ENCODE measurements around the gene REEP3.
"Not testable (repeated sequence)": the region's sequence is repeated elsewhere in the genome, so short reads cannot be mapped to it uniquely, and the experiment has no call there.

The REEP3 gene

DNA sequence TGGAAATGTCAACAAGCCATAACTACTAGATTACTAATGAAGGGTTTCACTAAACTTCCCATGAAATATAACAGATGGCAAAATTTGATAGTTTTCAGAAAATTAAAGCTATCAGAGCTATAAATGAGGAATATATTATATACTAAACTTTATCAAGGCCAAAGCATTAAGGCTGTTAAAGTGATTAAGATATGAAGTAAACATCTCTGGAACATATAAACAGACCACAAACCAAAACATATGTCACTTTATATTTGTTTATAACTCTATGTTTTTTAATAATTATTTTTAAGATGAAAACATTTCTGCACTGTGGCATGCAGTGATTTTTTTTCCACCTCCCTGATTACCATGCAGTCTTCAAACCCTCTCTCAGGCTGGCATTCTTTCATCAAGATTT, 120.2 kb downstream of the REEP3 start:
- FAIRE-seq (no peak), DNase-seq (ENCODE audit: insufficient read length, low spot score) (no peak)
- TF ChIP-seq POLR2AphosphoS5 (IDR thresholded peaks at IDR 0.05; ENCODE audit: low read depth, low read length), result no peak
- no peak for TF ChIP-seq POLR2A (IDR thresholded peaks at IDR 0.05; ENCODE audit: low read depth, low read length)
- no peak for TF ChIP-seq SPI1 (IDR thresholded peaks at IDR 0.05; ENCODE audit: low read depth, low read length)
- no peak for TF ChIP-seq POU2F2 (IDR thresholded peaks at IDR 0.05; ENCODE audit: low read depth, low read length)

DNA sequence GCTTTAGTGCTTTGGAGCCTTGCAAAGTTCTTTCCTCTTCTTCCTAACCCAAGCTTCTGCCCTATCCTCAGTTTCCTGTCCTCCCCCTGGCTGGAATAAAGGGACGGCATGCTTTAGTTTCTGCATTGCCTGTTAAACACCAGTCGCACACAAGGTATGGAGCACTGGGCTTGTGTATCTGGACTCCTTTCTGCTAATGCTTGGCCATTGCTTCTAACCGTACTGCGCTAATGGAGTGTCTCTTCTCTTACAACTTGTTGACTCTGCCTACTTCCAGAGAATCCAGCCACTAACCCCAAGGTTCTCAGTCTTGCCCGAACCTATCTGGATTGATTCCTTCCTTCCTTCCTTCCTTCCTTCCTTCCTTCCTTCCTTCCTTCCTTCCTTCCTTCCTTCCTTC, 120.6 kb downstream of the REEP3 start:
- FAIRE-seq (no peak), DNase-seq (ENCODE audit: insufficient read length, low spot score) (no peak)
- TF ChIP-seq POLR2AphosphoS5 (IDR thresholded peaks at IDR 0.05; ENCODE audit: low read depth, low read length) (no peak), POU2F2 (IDR thresholded peaks at IDR 0.05; ENCODE audit: low read depth, low read length) (no peak), PAX5 (IDR thresholded peaks at IDR 0.05; ENCODE audit: insufficient read depth, low read length, severe bottlenecking) (no peak), SPI1 (IDR thresholded peaks at IDR 0.05; ENCODE audit: low read depth, low read length) (no peak), TAF1 (IDR thresholded peaks at IDR 0.05; ENCODE audit: low read depth, low read length) (no peak), POLR2A (IDR thresholded peaks at IDR 0.05; ENCODE audit: low read depth, low read length) (no peak)

DNA sequence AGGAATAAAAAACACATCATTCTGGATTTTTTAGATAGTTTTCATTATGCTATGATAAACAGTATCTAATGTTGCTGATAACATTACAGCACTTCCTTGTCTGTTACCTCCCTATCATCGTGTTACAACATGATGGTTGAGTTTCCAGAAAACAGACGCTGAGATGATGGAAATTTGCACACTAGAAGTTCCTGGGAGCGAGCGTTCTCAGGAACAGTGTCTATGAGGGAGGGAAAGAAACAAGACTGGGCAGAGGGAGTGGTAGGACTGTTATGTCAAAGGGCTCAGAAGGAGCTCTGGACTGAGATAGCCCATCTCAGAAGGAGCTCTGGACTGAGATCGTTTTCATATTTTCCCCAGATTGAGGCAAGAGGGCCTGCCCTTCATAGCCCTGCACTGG, 121.6 kb downstream of the REEP3 start:
- no peak for TF ChIP-seq POLR2AphosphoS5 (IDR thresholded peaks at IDR 0.05; ENCODE audit: low read depth, low read length)
- TF ChIP-seq POU2F2 (IDR thresholded peaks at IDR 0.05; ENCODE audit: low read depth, low read length), result no peak
- TF ChIP-seq POLR2A (IDR thresholded peaks at IDR 0.05; ENCODE audit: low read depth, low read length), result no peak
- no peak for TF ChIP-seq PAX5 (IDR thresholded peaks at IDR 0.05; ENCODE audit: insufficient read depth, low read length, severe bottlenecking)
- TF ChIP-seq SPI1 (IDR thresholded peaks at IDR 0.05; ENCODE audit: low read depth, low read length), result no peak
- TF ChIP-seq TAF1 (IDR thresholded peaks at IDR 0.05; ENCODE audit: low read depth, low read length), result no peak
- FAIRE-seq, result no peak

DNA sequence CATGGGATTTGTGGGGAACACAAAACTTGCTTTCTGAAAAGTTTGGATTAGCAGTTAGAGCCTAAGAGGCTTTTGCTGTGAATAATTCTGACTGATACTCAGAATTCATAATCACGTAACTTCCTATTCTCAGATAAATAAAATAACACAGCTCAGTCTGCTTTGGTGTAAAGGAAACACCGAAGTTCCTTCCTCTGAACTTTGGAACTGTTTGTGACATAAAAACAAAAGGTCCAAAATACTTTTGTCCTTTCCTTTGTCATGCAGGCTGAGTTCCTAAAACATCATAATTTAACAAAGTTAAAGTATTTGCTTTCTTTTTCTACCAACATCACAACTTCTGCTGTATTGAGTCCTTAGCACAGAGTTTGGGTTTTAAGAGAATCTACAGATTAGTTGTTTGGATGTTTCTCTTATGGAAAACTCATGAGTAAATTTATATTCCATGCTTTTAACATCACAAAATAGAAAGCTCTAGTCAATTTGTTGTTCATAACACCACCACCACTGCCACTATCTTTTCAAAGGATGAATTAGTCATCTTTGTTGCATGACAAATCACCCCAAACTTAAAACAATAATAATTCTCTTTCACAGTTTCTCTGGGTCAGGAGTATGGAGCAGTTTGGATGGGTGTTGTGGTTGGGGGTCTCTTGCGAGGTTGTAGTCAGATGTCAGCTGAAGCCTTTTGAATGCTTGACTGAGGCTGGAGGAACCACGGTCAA, 123.4 kb downstream of the REEP3 start:
- FAIRE-seq (no peak), DNase-seq (ENCODE audit: insufficient read length, low spot score) (no peak)
- no peak for TF ChIP-seq TAF1 (IDR thresholded peaks at IDR 0.05; ENCODE audit: low read depth, low read length)
- TF ChIP-seq POLR2AphosphoS5 (IDR thresholded peaks at IDR 0.05; ENCODE audit: low read depth, low read length), result no peak
- TF ChIP-seq POLR2A (IDR thresholded peaks at IDR 0.05; ENCODE audit: low read depth, low read length), result no peak
- TF ChIP-seq SPI1 (IDR thresholded peaks at IDR 0.05; ENCODE audit: low read depth, low read length), result no peak
- no peak for TF ChIP-seq POU2F2 (IDR thresholded peaks at IDR 0.05; ENCODE audit: low read depth, low read length)
- TF ChIP-seq PAX5 (IDR thresholded peaks at IDR 0.05; ENCODE audit: insufficient read depth, low read length, severe bottlenecking), result no peak

More for the DNA sequence above, 121.6 kb downstream of the REEP3 start:
- no peak for DNase-seq (ENCODE audit: insufficient read length, low spot score)

DNA sequence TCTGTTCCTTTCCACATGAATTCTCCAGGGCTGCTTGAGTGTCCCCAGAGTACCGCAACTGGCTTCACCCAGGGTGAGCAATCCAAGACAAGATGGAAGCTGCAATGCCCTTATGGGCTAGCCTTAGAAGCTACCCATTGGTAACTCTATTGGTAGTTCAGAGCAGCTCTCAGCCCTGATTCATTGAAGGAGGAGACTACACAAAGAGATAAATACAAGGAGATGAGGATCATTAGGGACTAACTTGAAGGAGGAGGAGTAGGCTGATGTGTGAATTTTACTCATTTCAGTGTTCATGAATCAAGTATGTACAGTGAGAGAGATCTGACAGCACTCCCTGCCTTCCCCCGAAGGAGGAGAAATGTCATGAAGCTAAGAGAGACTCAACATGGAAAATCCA, 124.0 kb downstream of the REEP3 start:
- TF ChIP-seq POLR2A (IDR thresholded peaks at IDR 0.05; ENCODE audit: low read depth, low read length), result no peak
- no peak for DNase-seq (ENCODE audit: insufficient read length, low spot score)
- no peak for FAIRE-seq

DNA sequence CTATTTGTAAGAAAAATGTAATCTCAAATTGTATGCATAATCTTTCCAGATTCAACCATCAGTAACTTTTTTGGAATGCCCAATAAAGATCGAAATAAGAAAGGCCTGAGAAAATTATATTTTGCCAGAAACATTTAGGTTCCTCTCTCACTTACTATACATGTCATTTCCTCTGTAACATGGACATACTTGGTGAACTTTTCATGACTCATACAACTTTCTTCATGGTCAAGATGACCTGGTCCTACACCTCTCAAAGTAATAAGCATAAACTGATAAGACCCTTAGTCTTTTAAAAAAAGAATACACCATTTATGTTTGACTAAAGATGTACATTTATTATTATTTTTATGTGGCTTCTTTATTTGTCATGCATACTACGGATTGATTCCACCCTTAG, 125.3 kb downstream of the REEP3 start:
- TF ChIP-seq SPI1 (IDR thresholded peaks at IDR 0.05; ENCODE audit: low read depth, low read length) (peak; percentile 27; the same call in 1 of the 2 replicates), POLR2A (IDR thresholded peaks at IDR 0.05; ENCODE audit: low read depth, low read length) (no peak)
- FAIRE-seq (no peak), DNase-seq (ENCODE audit: insufficient read length, low spot score) (no peak)

DNA sequence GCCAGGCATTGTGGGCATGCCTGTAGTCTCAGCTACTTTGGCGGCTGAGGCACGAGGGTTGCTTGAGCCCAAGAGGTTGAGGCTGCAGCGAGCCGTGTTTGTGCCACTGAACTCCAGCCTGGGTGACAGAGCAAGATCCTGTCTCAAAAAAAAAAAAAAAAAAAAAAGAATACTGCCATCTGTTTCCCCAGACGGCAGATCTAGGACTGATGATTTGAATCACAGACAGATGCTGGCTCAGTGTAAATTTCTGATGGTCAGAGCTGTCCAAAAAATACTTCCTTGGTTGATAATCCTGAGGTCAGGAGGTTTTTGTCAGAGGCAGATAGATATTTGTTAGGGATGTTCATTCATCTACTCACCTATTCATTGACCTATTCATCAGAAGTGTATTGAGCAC, 130.7 kb downstream of the REEP3 start:
- no peak for FAIRE-seq
- DNase-seq (ENCODE audit: insufficient read length, low spot score), result no peak
- TF ChIP-seq POU2F2 (IDR thresholded peaks at IDR 0.05; ENCODE audit: low read depth, low read length), result no peak
- no peak for TF ChIP-seq PAX5 (IDR thresholded peaks at IDR 0.05; ENCODE audit: insufficient read depth, low read length, severe bottlenecking)
- TF ChIP-seq POLR2AphosphoS5 (IDR thresholded peaks at IDR 0.05; ENCODE audit: low read depth, low read length), result no peak

DNA sequence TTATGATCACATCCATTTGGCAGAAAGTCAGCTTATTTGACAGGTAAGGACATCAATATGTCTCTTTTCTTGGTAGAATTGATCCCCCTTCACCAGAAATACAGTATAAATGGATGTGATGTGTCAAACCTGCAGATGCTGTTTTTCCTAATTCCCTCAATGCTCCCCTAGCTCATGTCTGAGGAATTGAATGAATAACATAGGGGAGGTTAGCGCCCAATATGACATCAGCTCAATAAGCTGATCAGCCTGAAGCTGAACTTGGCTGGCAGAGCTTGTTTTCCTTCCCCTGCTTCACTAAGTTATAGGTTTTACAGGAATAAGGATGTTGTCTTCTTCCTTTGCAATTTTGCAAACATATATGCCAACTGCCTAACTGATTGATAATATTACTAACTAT, 132.5 kb downstream of the REEP3 start:
- FAIRE-seq (no peak), DNase-seq (ENCODE audit: insufficient read length, low spot score) (no peak)
- no peak for TF ChIP-seq SPI1 (IDR thresholded peaks at IDR 0.05; ENCODE audit: low read depth, low read length)
- no peak for TF ChIP-seq TAF1 (IDR thresholded peaks at IDR 0.05; ENCODE audit: low read depth, low read length)
- no peak for TF ChIP-seq POU2F2 (IDR thresholded peaks at IDR 0.05; ENCODE audit: low read depth, low read length)
- TF ChIP-seq POLR2AphosphoS5 (IDR thresholded peaks at IDR 0.05; ENCODE audit: low read depth, low read length), result no peak
- TF ChIP-seq POLR2A (IDR thresholded peaks at IDR 0.05; ENCODE audit: low read depth, low read length), result no peak
- no peak for TF ChIP-seq PAX5 (IDR thresholded peaks at IDR 0.05; ENCODE audit: insufficient read depth, low read length, severe bottlenecking)

DNA sequence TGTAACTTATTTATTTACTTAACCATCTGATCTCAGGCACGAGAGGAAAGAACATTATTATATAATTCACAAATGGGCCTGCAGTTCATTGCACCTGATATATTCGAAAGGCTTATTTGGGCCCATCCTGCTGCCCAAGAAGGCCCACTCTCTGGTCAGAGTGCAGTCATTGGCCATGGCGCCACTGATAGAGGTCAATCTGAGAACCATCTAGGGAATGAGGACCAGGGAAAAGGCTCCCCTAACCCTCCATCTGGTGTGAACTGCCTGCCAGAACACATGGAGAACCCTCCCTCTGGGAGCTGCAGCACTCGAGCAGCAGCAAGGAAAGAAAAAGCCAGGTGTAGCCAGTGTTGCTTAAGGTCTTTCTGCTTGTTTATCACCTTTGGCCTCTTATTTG, 136.6 kb downstream of the REEP3 start:
- TF ChIP-seq POLR2AphosphoS5 (IDR thresholded peaks at IDR 0.05; ENCODE audit: low read depth, low read length) (no peak), POU2F2 (IDR thresholded peaks at IDR 0.05; ENCODE audit: low read depth, low read length) (no peak), POLR2A (IDR thresholded peaks at IDR 0.05; ENCODE audit: low read depth, low read length) (no peak), TAF1 (IDR thresholded peaks at IDR 0.05; ENCODE audit: low read depth, low read length) (no peak), SPI1 (IDR thresholded peaks at IDR 0.05; ENCODE audit: low read depth, low read length) (no peak), PAX5 (IDR thresholded peaks at IDR 0.05; ENCODE audit: insufficient read depth, low read length, severe bottlenecking) (no peak)
- DNase-seq (ENCODE audit: insufficient read length, low spot score), result no peak
- FAIRE-seq, result no peak

DNA sequence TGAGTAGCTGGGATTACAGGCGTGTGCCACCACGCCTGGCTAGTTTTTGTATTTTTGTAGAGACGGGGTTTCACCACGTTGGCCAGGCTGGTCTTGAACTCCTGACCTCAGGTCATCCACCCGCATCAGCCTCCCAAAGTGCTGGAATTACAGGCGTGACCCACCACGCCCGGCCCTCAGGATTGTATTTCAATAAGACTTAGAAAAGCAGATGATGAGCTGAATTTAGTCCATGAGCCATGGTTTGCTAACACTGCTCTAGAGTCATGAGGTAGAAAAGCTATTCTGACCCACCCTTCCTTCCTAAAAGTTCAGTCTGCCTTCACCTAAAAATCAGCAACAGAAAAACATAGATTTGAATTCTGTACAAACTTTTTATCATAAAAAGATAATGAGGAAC, 139.7 kb downstream of the REEP3 start:
- DNase-seq (ENCODE audit: insufficient read length, low spot score); FAIRE-seq: not testable (repeated sequence)

DNA sequence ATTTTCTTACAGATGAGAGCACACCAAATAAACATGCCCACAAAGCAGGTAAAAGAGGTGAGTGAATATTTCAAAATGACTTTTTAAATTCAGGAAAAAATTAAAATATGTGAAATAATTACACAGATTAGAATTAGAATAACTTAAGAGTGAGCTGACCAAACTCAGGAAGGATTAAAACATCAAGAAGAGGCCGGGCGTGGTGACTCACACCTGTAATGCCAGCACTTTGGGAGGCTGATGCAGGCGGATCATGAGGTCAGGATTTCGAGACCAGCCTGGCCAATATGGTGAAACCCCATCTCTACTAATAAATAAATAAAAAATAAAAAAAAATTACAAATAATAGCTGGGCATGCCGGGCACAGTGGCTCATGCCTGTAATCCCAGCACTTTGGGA, 140.1 kb downstream of the REEP3 start:
- FAIRE-seq (no peak), DNase-seq (ENCODE audit: insufficient read length, low spot score) (no peak)
- TF ChIP-seq POLR2A (IDR thresholded peaks at IDR 0.05; ENCODE audit: low read depth, low read length) (no peak), PAX5 (IDR thresholded peaks at IDR 0.05; ENCODE audit: insufficient read depth, low read length, severe bottlenecking) (no peak), SPI1 (IDR thresholded peaks at IDR 0.05; ENCODE audit: low read depth, low read length) (no peak), POLR2AphosphoS5 (IDR thresholded peaks at IDR 0.05; ENCODE audit: low read depth, low read length) (no peak), TAF1 (IDR thresholded peaks at IDR 0.05; ENCODE audit: low read depth, low read length) (no peak), POU2F2 (IDR thresholded peaks at IDR 0.05; ENCODE audit: low read depth, low read length) (no peak)
